ENCODE results near the gene SPTBN1. TPM values are rescaled to one million over a fixed set of nuclear protein-coding genes. Genes with fewer than 3 reads are reported as not detected.
A peak's percentile ranks its signal among the peaks of the same experiment; 100 is the strongest.

Gene SPTBN1
- total and polyA plus RNA-seq, 2 experiments from 2014 or later: 58.1 to 204 TPM

DNA sequence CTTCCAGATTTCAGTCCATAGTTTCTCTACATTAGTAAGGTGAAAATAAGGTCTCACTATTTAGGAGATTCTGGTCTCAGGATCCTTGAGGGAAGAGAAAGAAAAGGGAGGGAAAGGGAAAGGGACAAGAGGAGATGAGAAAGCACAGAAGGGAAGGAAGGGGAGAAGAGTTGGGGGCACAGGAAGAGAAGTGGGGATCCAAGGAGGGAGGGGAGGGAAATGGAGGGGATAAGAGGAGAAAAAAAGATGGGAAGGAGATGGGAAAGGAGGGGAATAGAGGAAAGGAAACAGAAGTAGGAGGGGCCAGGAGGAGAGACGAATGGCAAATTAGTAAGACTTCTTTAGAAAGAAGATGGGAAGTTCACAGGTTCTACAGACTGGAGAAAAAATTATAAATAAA is 39.2 kb upstream of the SPTBN1 start (continued):
- TF ChIP-seq, protein P1, sequence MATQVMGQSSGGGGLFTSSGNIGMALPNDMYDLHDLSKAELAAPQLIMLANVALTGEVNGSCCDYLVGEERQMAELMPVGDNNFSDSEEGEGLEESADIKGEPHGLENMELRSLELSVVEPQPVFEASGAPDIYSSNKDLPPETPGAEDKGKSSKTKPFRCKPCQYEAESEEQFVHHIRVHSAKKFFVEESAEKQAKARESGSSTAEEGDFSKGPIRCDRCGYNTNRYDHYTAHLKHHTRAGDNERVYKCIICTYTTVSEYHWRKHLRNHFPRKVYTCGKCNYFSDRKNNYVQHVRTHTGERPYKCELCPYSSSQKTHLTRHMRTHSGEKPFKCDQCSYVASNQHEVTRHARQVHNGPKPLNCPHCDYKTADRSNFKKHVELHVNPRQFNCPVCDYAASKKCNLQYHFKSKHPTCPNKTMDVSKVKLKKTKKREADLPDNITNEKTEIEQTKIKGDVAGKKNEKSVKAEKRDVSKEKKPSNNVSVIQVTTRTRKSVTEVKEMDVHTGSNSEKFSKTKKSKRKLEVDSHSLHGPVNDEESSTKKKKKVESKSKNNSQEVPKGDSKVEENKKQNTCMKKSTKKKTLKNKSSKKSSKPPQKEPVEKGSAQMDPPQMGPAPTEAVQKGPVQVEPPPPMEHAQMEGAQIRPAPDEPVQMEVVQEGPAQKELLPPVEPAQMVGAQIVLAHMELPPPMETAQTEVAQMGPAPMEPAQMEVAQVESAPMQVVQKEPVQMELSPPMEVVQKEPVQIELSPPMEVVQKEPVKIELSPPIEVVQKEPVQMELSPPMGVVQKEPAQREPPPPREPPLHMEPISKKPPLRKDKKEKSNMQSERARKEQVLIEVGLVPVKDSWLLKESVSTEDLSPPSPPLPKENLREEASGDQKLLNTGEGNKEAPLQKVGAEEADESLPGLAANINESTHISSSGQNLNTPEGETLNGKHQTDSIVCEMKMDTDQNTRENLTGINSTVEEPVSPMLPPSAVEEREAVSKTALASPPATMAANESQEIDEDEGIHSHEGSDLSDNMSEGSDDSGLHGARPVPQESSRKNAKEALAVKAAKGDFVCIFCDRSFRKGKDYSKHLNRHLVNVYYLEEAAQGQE (IDR thresholded peaks at IDR 0.05; ENCODE audit: unreplicated experiment): no peak

DNA sequence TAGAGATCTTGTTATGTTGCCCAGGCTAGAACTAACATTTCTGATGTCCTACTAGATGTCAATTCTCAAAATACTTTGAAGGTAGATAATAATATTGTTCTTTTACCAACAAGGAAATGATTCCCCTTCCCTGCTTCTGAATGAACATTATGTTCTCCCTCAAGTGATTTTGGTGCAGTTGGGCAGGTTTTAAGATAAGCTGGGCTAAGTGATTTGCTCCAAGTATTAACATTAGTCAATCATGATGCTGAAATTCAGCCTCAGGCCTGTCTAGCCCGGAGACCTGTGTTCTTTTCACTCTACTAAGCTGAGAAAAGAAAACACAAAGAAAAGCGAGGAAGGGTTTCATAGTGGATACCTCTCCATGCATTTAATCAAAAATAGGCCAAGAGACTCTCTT is 38.5 kb upstream of the SPTBN1 start:
- no peaks in the 10 kb centered on the region for H3F3A ChIP-seq (replicated peaks; ENCODE audit: low read depth)
- H3K79me2 ChIP-seq (replicated peaks; ENCODE audit: insufficient read depth): no peaks in the 10 kb centered on the region
- no peak for ATAC-seq
- H3K4me1 ChIP-seq (ENCODE audit: insufficient read depth): no peaks in the 10 kb centered on the region
- H3K4me1 Mint-ChIP-seq: peaks cover 15% of the 10 kb centered on the region
- H3K4me3 ChIP-seq: no peak overlapping the region
- no peak overlapping the region for H3K4me3 Mint-ChIP-seq
- peaks cover 1% of the 10 kb centered on the region for H3K27me3 Mint-ChIP-seq (ENCODE audit: insufficient read depth, low read depth, poor library complexity)
- H3K36me3 ChIP-seq (ENCODE audit: insufficient read depth): no peaks in the 10 kb centered on the region
- H4K20me1 ChIP-seq (replicated peaks; ENCODE audit: insufficient read depth): no peaks in the 10 kb centered on the region
- no peak overlapping the region for H3K4me2 ChIP-seq
- no peaks in the 10 kb centered on the region for H3K9me2 ChIP-seq (ENCODE audit: insufficient read depth)
- no peaks in the 10 kb centered on the region for H3K27me3 ChIP-seq (ENCODE audit: insufficient read depth)
- no peak for DNase-seq (ENCODE audit: low spot score)
- peak overlapping the region; percentile 19; the same call in 1 of the 2 replicates for H2AFZ ChIP-seq
- no peak overlapping the region for H3K27ac ChIP-seq (ENCODE audit: low read depth)
- H3K27ac Mint-ChIP-seq: no peak overlapping the region
- H3K9me3 Mint-ChIP-seq: peaks cover 2% of the 10 kb centered on the region; the same call in 1 of the 3 replicates
- H3K36me3 Mint-ChIP-seq (ENCODE audit: low read depth): no peaks in the 10 kb centered on the region
- TF ChIP-seq JUNB (IDR thresholded peaks at IDR 0.05; ENCODE audit: unreplicated experiment) (no peak), EZH2phosphoT487 (IDR thresholded peaks at IDR 0.05; ENCODE audit: unreplicated experiment) (no peak), NANOG (IDR thresholded peaks at IDR 0.05; ENCODE audit: borderline replicate concordance) (no peak), ZNF331 (CRISPR knock-in tag; IDR thresholded peaks at IDR 0.05; ENCODE audit: low read depth) (no peak), ZNF114 (CRISPR knock-in tag; IDR thresholded peaks at IDR 0.05) (no peak), EZH2 (IDR thresholded peaks at IDR 0.05; ENCODE audit: low read depth, unreplicated experiment) (no peak), STAT1 (IDR thresholded peaks at IDR 0.05; ENCODE audit: unreplicated experiment) (no peak), POLR2AphosphoS5 (IDR thresholded peaks at IDR 0.05; ENCODE audit: low read depth) (no peak)
- TF ChIP-seq, protein P2, sequence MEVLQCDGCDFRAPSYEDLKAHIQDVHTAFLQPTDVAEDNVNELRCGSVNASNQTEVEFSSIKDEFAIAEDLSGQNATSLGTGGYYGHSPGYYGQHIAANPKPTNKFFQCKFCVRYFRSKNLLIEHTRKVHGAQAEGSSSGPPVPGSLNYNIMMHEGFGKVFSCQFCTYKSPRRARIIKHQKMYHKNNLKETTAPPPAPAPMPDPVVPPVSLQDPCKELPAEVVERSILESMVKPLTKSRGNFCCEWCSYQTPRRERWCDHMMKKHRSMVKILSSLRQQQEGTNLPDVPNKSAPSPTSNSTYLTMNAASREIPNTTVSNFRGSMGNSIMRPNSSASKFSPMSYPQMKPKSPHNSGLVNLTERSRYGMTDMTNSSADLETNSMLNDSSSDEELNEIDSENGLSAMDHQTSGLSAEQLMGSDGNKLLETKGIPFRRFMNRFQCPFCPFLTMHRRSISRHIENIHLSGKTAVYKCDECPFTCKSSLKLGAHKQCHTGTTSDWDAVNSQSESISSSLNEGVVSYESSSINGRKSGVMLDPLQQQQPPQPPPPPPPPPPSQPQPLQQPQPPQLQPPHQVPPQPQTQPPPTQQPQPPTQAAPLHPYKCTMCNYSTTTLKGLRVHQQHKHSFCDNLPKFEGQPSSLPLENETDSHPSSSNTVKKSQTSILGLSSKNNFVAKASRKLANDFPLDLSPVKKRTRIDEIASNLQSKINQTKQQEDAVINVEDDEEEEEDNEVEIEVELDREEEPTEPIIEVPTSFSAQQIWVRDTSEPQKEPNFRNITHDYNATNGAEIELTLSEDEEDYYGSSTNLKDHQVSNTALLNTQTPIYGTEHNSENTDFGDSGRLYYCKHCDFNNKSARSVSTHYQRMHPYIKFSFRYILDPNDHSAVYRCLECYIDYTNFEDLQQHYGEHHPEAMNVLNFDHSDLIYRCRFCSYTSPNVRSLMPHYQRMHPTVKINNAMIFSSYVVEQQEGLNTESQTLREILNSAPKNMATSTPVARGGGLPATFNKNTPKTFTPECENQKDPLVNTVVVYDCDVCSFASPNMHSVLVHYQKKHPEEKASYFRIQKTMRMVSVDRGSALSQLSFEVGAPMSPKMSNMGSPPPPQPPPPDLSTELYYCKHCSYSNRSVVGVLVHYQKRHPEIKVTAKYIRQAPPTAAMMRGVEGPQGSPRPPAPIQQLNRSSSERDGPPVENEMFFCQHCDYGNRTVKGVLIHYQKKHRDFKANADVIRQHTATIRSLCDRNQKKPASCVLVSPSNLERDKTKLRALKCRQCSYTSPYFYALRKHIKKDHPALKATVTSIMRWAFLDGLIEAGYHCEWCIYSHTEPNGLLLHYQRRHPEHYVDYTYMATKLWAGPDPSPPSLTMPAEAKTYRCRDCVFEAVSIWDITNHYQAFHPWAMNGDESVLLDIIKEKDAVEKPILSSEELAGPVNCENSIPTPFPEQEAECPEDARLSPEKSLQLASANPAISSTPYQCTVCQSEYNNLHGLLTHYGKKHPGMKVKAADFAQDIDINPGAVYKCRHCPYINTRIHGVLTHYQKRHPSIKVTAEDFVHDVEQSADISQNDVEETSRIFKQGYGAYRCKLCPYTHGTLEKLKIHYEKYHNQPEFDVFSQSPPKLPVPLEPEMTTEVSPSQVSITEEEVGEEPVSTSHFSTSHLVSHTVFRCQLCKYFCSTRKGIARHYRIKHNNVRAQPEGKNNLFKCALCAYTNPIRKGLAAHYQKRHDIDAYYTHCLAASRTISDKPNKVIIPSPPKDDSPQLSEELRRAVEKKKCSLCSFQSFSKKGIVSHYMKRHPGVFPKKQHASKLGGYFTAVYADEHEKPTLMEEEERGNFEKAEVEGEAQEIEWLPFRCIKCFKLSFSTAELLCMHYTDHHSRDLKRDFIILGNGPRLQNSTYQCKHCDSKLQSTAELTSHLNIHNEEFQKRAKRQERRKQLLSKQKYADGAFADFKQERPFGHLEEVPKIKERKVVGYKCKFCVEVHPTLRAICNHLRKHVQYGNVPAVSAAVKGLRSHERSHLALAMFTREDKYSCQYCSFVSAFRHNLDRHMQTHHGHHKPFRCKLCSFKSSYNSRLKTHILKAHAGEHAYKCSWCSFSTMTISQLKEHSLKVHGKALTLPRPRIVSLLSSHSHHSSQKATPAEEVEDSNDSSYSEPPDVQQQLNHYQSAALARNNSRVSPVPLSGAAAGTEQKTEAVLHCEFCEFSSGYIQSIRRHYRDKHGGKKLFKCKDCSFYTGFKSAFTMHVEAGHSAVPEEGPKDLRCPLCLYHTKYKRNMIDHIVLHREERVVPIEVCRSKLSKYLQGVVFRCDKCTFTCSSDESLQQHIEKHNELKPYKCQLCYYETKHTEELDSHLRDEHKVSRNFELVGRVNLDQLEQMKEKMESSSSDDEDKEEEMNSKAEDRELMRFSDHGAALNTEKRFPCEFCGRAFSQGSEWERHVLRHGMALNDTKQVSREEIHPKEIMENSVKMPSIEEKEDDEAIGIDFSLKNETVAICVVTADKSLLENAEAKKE (CRISPR knock-in tag; IDR thresholded peaks at IDR 0.05): no peak
- TF ChIP-seq, protein P3, sequence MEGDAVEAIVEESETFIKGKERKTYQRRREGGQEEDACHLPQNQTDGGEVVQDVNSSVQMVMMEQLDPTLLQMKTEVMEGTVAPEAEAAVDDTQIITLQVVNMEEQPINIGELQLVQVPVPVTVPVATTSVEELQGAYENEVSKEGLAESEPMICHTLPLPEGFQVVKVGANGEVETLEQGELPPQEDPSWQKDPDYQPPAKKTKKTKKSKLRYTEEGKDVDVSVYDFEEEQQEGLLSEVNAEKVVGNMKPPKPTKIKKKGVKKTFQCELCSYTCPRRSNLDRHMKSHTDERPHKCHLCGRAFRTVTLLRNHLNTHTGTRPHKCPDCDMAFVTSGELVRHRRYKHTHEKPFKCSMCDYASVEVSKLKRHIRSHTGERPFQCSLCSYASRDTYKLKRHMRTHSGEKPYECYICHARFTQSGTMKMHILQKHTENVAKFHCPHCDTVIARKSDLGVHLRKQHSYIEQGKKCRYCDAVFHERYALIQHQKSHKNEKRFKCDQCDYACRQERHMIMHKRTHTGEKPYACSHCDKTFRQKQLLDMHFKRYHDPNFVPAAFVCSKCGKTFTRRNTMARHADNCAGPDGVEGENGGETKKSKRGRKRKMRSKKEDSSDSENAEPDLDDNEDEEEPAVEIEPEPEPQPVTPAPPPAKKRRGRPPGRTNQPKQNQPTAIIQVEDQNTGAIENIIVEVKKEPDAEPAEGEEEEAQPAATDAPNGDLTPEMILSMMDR (conservative IDR thresholded peaks at IDR 0.05; ENCODE audit: low read depth in 2 of 2): no peak
- TF ChIP-seq, protein P4, sequence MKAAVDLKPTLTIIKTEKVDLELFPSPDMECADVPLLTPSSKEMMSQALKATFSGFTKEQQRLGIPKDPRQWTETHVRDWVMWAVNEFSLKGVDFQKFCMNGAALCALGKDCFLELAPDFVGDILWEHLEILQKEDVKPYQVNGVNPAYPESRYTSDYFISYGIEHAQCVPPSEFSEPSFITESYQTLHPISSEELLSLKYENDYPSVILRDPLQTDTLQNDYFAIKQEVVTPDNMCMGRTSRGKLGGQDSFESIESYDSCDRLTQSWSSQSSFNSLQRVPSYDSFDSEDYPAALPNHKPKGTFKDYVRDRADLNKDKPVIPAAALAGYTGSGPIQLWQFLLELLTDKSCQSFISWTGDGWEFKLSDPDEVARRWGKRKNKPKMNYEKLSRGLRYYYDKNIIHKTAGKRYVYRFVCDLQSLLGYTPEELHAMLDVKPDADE (IDR thresholded peaks at IDR 0.05): no peak

Measured in GM23338 (cell line).